ENCODE results near the gene ROBO2. TPM values are rescaled to one million over a fixed set of nuclear protein-coding genes. Genes with fewer than 3 reads are reported as not detected.

ROBO2 gene
- total and polyA plus RNA-seq, 10 of the 15 experiments (the other 5 are each of a cell fraction or from before 2014, with no cell fraction given): 0.22 to 2.5 (median 0.81) TPM

DNA sequence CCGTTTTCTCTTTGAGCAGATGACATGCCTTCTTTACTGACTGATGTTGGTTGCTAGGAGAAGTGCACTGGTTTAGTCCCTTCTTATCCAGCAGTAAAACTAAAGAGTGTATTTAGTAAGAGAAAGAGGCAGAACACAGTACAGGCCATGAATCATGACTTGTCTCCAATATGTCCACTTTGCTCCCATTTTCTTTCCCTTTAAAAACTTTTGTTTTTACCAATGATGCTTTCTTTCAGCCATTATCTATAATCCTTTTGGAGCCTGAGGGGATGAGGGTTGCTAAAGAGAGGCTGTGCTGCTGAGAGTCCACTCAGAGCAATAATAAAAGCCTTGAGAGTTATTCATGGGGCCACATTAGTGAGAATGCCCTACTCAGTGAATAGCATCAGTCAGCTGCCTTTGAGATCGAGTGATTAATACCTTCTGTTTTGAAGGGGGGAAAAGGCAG, 12.2 kb downstream of the ROBO2 start:
- in situ Hi-C loops (cut with MboI) (no loop called here), intact Hi-C loops (cut with micrococcal nuclease; ENCODE audit: unreplicated experiment) (no loop called here)
- H3K4me3 ChIP-seq: no peak overlapping the region
- no peaks in the 10 kb centered on the region for H3K4me1 ChIP-seq (ENCODE audit: control insufficient read depth, insufficient read depth, low read length)
- no peaks in the 10 kb centered on the region for H3K9me3 ChIP-seq (replicated peaks; ENCODE audit: control insufficient read depth, insufficient read depth, low read length)
- WGBS (ENCODE audit: insufficient coverage, insufficient replicate concordance, low lambda C conversion rate, missing lambda C conversion rate): 3% methylated on average over 2 of the region's 2 CpGs
- FAIRE-seq (no peak), ATAC-seq (no peak), DNase-seq (ENCODE audit: low read depth, low spot score) (no peak)
- no peaks in the 10 kb centered on the region for H3K36me3 ChIP-seq (ENCODE audit: control insufficient read depth in 2 of 2, insufficient read depth in 2 of 2, low read length in 1 of 2)
- no peaks in the 10 kb centered on the region for H3K27me3 ChIP-seq (replicated peaks in 1 of 2; ENCODE audit: control insufficient read depth in 2 of 2, insufficient read depth in 2 of 2, low read length in 1 of 2)
- H3K79me2 ChIP-seq (ENCODE audit: control insufficient read depth, insufficient read depth, low read length): no peaks in the 10 kb centered on the region
- H3K4me2 ChIP-seq (ENCODE audit: control insufficient read depth, insufficient read depth): no peak overlapping the region
- ChIA-PET RAD21 (ENCODE audit: unreplicated experiment) (no interaction called here), CTCF (no interaction called here), POLR2A (no interaction called here), SMC1A (ENCODE audit: uncharacterized antibody, unreplicated experiment) (no interaction called here)
- no TSS peak for BruUV-seq (replicated peaks)
- no peak overlapping the region for H3K9ac ChIP-seq (ENCODE audit: control insufficient read depth, insufficient read depth, low read length)
- no peak overlapping the region for H2AFZ ChIP-seq (ENCODE audit: control insufficient read depth, low read depth, low read length)
- H3K27ac ChIP-seq (ENCODE audit: control insufficient read depth, insufficient read depth): no peak overlapping the region
- H4K20me1 ChIP-seq (ENCODE audit: control insufficient read depth, insufficient read depth): no peaks in the 10 kb centered on the region
- TF ChIP-seq IKZF1 (conservative IDR thresholded peaks at IDR 0.05) (no peak), CHD1 (IDR thresholded peaks at IDR 0.05; ENCODE audit: low read depth, low read length) (no peak), SMC3 (IDR thresholded peaks at IDR 0.05; ENCODE audit: borderline replicate concordance, low read length) (no peak), GABPA (IDR thresholded peaks at IDR 0.05; ENCODE audit: low read depth) (no peak), MYB (IDR thresholded peaks at IDR 0.05; ENCODE audit: borderline replicate concordance, low read depth, low read length) (no peak), ASH2L (IDR thresholded peaks at IDR 0.05; ENCODE audit: borderline replicate concordance, low read depth) (no peak), IRF4 (IDR thresholded peaks at IDR 0.05; ENCODE audit: low read depth, low read length) (no peak), RCOR1 (conservative IDR thresholded peaks at IDR 0.05; ENCODE audit: low read depth, low read length) (no peak)
- TF ChIP-seq, protein P1, sequence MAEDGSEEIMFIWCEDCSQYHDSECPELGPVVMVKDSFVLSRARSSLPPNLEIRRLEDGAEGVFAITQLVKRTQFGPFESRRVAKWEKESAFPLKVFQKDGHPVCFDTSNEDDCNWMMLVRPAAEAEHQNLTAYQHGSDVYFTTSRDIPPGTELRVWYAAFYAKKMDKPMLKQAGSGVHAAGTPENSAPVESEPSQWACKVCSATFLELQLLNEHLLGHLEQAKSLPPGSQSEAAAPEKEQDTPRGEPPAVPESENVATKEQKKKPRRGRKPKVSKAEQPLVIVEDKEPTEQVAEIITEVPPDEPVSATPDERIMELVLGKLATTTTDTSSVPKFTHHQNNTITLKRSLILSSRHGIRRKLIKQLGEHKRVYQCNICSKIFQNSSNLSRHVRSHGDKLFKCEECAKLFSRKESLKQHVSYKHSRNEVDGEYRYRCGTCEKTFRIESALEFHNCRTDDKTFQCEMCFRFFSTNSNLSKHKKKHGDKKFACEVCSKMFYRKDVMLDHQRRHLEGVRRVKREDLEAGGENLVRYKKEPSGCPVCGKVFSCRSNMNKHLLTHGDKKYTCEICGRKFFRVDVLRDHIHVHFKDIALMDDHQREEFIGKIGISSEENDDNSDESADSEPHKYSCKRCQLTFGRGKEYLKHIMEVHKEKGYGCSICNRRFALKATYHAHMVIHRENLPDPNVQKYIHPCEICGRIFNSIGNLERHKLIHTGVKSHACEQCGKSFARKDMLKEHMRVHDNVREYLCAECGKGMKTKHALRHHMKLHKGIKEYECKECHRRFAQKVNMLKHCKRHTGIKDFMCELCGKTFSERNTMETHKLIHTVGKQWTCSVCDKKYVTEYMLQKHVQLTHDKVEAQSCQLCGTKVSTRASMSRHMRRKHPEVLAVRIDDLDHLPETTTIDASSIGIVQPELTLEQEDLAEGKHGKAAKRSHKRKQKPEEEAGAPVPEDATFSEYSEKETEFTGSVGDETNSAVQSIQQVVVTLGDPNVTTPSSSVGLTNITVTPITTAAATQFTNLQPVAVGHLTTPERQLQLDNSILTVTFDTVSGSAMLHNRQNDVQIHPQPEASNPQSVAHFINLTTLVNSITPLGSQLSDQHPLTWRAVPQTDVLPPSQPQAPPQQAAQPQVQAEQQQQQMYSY (CRISPR knock-in tag; IDR thresholded peaks at IDR 0.05): no peak
- TF ChIP-seq, protein P2, sequence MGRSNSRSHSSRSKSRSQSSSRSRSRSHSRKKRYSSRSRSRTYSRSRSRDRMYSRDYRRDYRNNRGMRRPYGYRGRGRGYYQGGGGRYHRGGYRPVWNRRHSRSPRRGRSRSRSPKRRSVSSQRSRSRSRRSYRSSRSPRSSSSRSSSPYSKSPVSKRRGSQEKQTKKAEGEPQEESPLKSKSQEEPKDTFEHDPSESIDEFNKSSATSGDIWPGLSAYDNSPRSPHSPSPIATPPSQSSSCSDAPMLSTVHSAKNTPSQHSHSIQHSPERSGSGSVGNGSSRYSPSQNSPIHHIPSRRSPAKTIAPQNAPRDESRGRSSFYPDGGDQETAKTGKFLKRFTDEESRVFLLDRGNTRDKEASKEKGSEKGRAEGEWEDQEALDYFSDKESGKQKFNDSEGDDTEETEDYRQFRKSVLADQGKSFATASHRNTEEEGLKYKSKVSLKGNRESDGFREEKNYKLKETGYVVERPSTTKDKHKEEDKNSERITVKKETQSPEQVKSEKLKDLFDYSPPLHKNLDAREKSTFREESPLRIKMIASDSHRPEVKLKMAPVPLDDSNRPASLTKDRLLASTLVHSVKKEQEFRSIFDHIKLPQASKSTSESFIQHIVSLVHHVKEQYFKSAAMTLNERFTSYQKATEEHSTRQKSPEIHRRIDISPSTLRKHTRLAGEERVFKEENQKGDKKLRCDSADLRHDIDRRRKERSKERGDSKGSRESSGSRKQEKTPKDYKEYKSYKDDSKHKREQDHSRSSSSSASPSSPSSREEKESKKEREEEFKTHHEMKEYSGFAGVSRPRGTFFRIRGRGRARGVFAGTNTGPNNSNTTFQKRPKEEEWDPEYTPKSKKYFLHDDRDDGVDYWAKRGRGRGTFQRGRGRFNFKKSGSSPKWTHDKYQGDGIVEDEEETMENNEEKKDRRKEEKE (IDR thresholded peaks at IDR 0.05): no peak
- TF ChIP-seq, protein P3, sequence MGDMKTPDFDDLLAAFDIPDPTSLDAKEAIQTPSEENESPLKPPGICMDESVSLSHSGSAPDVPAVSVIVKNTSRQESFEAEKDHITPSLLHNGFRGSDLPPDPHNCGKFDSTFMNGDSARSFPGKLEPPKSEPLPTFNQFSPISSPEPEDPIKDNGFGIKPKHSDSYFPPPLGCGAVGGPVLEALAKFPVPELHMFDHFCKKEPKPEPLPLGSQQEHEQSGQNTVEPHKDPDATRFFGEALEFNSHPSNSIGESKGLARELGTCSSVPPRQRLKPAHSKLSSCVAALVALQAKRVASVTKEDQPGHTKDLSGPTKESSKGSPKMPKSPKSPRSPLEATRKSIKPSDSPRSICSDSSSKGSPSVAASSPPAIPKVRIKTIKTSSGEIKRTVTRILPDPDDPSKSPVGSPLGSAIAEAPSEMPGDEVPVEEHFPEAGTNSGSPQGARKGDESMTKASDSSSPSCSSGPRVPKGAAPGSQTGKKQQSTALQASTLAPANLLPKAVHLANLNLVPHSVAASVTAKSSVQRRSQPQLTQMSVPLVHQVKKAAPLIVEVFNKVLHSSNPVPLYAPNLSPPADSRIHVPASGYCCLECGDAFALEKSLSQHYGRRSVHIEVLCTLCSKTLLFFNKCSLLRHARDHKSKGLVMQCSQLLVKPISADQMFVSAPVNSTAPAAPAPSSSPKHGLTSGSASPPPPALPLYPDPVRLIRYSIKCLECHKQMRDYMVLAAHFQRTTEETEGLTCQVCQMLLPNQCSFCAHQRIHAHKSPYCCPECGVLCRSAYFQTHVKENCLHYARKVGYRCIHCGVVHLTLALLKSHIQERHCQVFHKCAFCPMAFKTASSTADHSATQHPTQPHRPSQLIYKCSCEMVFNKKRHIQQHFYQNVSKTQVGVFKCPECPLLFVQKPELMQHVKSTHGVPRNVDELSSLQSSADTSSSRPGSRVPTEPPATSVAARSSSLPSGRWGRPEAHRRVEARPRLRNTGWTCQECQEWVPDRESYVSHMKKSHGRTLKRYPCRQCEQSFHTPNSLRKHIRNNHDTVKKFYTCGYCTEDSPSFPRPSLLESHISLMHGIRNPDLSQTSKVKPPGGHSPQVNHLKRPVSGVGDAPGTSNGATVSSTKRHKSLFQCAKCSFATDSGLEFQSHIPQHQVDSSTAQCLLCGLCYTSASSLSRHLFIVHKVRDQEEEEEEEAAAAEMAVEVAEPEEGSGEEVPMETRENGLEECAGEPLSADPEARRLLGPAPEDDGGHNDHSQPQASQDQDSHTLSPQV (IDR thresholded peaks at IDR 0.05): no peak
- TF ChIP-seq, protein P4, sequence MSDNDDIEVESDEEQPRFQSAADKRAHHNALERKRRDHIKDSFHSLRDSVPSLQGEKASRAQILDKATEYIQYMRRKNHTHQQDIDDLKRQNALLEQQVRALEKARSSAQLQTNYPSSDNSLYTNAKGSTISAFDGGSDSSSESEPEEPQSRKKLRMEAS (IDR thresholded peaks at IDR 0.05; ENCODE audit: low read depth, low read length): no peak
- TF ChIP-seq, protein P5, sequence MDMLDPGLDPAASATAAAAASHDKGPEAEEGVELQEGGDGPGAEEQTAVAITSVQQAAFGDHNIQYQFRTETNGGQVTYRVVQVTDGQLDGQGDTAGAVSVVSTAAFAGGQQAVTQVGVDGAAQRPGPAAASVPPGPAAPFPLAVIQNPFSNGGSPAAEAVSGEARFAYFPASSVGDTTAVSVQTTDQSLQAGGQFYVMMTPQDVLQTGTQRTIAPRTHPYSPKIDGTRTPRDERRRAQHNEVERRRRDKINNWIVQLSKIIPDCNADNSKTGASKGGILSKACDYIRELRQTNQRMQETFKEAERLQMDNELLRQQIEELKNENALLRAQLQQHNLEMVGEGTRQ (IDR thresholded peaks at IDR 0.05; ENCODE audit: borderline replicate concordance, low read depth, low read length): no peak

Measured in GM12878 (cell line).